ENCODE results near the gene CEMIP. TPM values are rescaled to one million over a fixed set of nuclear protein-coding genes. Genes with fewer than 3 reads are reported as not detected.

The CEMIP gene
- polyA plus RNA-seq, 1 of the 3 experiments (the other 2 are of a cell fraction), result 27.8 TPM

GRCh38 chr15:80732818-80733217 lies 46.4 kb upstream of the CEMIP start:
- Histone ChIP-seq H3K4me1 (ENCODE audit: control insufficient read depth in 1 of 2, insufficient read depth in 2 of 2, low read depth in 1 of 2, low read length in 1 of 2) (peaks cover 0 to 8% of the 10 kb centered on the region in 2 experiments; a peak in 1 of 4 replicates), H4K20me1 (ENCODE audit: insufficient read depth) (no peaks in the 10 kb centered on the region), H2AFZ (ENCODE audit: low read depth) (no peak overlapping the region), H3K9me2 (no peaks in the 10 kb centered on the region), H3F3A (replicated peaks; ENCODE audit: insufficient read depth) (no peaks in the 10 kb centered on the region), H3K27ac (ENCODE audit: low read depth in 2 of 2, low read length in 1 of 2) (no peak overlapping the region), H3K79me2 (ENCODE audit: insufficient read depth) (peaks cover 12% of the 10 kb centered on the region; the same call in 1 of the 2 replicates), H3K36me3 (replicated peaks in 1 of 2; ENCODE audit: control insufficient read depth in 1 of 2, insufficient read depth in 2 of 2, low read length in 1 of 2) (no peaks in the 10 kb centered on the region), H3K27me3 (ENCODE audit: insufficient read depth) (no peaks in the 10 kb centered on the region), H3K9ac (no peak overlapping the region), H3K4me2 (no peak overlapping the region), H3K4me3 (ENCODE audit: low read depth in 2 of 2, low read length in 1 of 2) (no peak overlapping the region), H3K9me3 (no peaks in the 10 kb centered on the region)
- CTCF ChIA-PET, result interaction anchor here (1.2 to 1.5 kb wide), 3 partner anchors 44 to 277 kb away, joined by 3 to 6 read pairs (median 4); no protein-coding TSS in a partner anchor
- 90% methylated on average over 5 of the region's 5 CpGs for WGBS (ENCODE audit: low lambda C conversion rate)
- no peak for DNase-seq
- POLR2A ChIA-PET, result no interaction called here
- no peak for TF ChIP-seq JUND (IDR thresholded peaks at IDR 0.05)
- TF ChIP-seq RCOR1 (IDR thresholded peaks at IDR 0.05; ENCODE audit: low read length), result no peak

- 90% methylated on average over 1 of the region's 1 CpG for WGBS (ENCODE audit: low lambda C conversion rate)
These were observed 45.7 kb upstream of the CEMIP start for GRCh38 chr15:80733460-80733859.

More at GRCh38 chr15:80733460-80733859, 45.7 kb upstream of the CEMIP start:
- H3K27ac ChIP-seq (ENCODE audit: low read depth in 2 of 2, low read length in 1 of 2), result no peak overlapping the region
- TF ChIP-seq IRF3 (IDR thresholded peaks at IDR 0.05; ENCODE audit: low read depth, low read length) (no peak), POLR2AphosphoS5 (IDR thresholded peaks at IDR 0.05; ENCODE audit: low read depth, low read length) (no peak), MAX (IDR thresholded peaks at IDR 0.05; ENCODE audit: low read depth) (no peak), TCF12 (IDR thresholded peaks at IDR 0.05) (no peak), NRF1 (IDR thresholded peaks at IDR 0.05; ENCODE audit: low read depth, low read length) (no peak), JUND (IDR thresholded peaks at IDR 0.05) (no peak), SIN3A (IDR thresholded peaks at IDR 0.05; ENCODE audit: borderline replicate concordance, low read depth, low read length) (no peak), FOSL2 (IDR thresholded peaks at IDR 0.05; ENCODE audit: borderline replicate concordance, low read depth) (no peak), USF2 (IDR thresholded peaks at IDR 0.05; ENCODE audit: borderline replicate concordance, low read depth, low read length) (no peak), ZBTB33 (IDR thresholded peaks at IDR 0.05; ENCODE audit: borderline replicate concordance, low read depth) (no peak), TEAD4 (IDR thresholded peaks at IDR 0.05; ENCODE audit: borderline replicate concordance, insufficient read depth) (no peak)
- no peaks in the 10 kb centered on the region for H4K20me1 ChIP-seq (ENCODE audit: insufficient read depth)
- no peak overlapping the region for H3K4me3 ChIP-seq (ENCODE audit: low read depth in 2 of 2, low read length in 1 of 2)
- H3K27me3 ChIP-seq (ENCODE audit: insufficient read depth), result no peaks in the 10 kb centered on the region
- H3K9ac ChIP-seq, result no peak overlapping the region
- no peak overlapping the region for H2AFZ ChIP-seq (ENCODE audit: low read depth)
- H3K4me2 ChIP-seq, result no peak overlapping the region
- ChIA-PET POLR2A (no interaction called here), CTCF (interaction anchor here (1.5 kb wide), 1 partner anchor 165 kb away, joined by 3 read pairs; no protein-coding TSS in a partner anchor)
- peaks cover 12% of the 10 kb centered on the region; the same call in 1 of the 2 replicates for H3K79me2 ChIP-seq (ENCODE audit: insufficient read depth)
- no peaks in the 10 kb centered on the region for H3K9me2 ChIP-seq
- H3K4me1 ChIP-seq (ENCODE audit: control insufficient read depth in 1 of 2, insufficient read depth in 2 of 2, low read depth in 1 of 2, low read length in 1 of 2), result peaks cover 0 to 8% of the 10 kb centered on the region in 2 experiments; a peak in 1 of 4 replicates
- no peak for DNase-seq
- no peaks in the 10 kb centered on the region for H3F3A ChIP-seq (replicated peaks; ENCODE audit: insufficient read depth)
- H3K36me3 ChIP-seq (replicated peaks in 1 of 2; ENCODE audit: control insufficient read depth in 1 of 2, insufficient read depth in 2 of 2, low read length in 1 of 2), result no peaks in the 10 kb centered on the region
- no peaks in the 10 kb centered on the region for H3K9me3 ChIP-seq
